Hematopoietic multipotent progenitor cell treated with erythropoietin and hydrocortisone succinate and interleukin-3 and kit ligand, for 8 days (in vitro differentiated cells): ENCODE measurements around the gene ASCL2.

ENCODE experiments used
- DNase-seq: peaks from one replicate; pipeline ENCODE4 v3.0.0-alpha.2; 2015

Gene ASCL2

GRCh38 chr11:2308713-2309112, 38.3 kb upstream of the ASCL2 start:
- DNase-seq, result no peak

GRCh38 chr11:2307501-2308331, 37.3 kb upstream of the ASCL2 start:
- DNase-seq, result no peak

DNA sequence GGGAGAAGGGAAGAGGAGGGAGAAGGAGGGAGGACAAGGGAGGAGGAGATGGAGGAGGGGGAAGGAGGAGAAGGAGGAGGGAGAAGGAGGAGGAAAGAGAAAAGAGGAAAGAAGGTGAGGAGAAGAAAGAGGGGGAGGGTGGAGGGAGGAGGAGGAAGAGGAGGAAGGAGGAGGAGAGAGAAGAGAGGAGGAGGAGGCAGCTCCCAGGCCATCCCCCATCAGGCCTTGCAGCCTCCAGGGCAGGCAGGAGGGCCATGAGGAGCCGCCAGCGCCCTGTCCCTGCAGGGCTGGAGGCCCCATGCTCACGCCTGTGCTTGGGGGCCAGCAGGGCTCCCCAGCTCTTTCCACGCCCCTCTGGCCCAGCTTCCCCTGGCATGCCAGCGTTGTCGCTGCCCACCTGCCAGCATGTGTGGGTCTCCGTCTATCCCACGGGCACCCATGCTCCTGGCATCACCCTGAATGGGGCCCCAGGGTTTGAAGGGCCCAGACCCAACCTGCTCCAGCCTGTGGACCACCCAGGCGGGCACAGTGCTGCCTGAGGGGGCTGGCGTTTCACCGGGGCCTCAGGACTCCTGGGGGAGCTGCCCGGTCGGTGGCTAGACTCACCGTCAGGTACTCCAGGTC, 36.6 kb upstream of the ASCL2 start:
- DNase-seq, result no peak

GRCh38 chr11:2306452-2306823, 36.0 kb upstream of the ASCL2 start:
- no peak for DNase-seq

DNA sequence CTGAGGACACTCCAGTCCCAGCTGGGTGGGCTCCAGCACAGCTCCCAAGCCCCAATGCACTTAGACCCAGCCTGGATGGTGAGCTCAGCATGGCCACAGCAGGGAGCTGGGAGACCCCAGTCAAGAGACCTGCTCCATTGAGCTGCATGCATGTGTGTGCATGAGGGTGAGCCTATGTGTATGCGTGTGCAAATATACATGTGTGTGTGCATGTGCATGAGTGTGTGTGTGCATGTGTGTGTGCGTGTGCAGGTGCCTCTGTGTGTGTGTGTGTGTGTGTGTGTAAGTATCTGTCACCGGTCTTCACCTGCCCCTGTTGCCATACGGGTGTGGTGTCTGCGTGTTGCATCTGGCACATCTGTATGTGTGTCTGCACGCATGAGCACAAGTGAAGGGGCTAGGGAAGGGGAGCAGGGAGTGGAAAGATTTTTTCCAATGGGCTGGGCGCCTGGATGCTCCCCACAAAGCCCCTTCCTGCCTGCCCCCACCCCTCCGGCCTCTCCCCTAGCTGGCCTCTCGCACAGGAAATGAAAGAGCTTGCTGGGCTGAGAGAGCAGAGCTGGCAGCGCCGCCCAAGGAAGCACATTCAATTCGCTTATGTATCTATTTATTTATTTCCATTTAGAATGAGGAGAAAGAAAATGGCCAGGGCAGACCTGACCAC, 35.5 kb upstream of the ASCL2 start:
- DNase-seq, result no peak

GRCh38 chr11:2305140-2305778, 34.9 kb upstream of the ASCL2 start:
- peak; percentile 80 for DNase-seq

GRCh38 chr11:2304506-2305139, 34.2 kb upstream of the ASCL2 start:
- peak; percentile 31 for DNase-seq

DNA sequence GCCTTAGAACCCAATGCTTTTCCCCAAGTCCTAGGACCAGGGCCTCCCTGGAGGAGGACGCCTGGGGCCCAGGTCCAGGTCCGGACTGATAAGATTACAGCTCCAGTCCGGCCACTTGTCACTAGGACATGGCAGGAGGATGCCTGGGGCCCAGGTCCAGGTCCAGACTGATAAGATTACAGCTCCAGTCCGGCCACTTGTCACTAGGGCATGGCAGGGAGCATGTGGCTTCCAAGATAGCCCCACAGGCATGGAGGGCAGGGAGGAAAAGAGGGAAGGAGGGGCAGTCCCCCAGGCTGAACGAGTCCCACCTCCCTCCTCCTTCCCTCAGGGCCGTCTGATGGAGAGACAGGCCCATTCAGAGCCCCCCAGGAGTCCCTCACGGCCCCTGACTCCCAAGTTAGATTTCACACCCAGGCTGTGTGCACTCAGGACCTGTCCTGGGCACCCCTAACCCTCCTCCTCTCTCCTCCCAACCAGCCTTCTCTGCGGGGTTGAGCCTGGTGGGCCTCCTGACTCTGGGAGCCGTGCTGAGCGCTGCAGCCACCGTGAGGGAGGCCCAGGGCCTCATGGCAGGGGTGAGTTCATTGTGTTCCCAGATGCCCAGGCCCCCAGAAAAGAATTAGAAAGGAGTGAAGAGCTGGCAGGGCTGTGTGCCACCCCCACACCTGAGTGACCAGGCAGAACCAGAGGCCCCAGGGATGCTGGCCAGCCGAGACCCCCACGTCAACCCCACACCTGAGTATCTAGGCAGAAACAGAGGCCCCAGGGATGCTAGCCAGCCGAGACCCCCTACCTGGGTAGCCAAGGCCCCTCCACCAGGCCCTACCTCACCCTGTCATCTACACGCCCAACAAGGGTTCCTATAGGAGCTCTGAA, 33.5 kb upstream of the ASCL2 start:
- peak; percentile 93 for DNase-seq

DNA sequence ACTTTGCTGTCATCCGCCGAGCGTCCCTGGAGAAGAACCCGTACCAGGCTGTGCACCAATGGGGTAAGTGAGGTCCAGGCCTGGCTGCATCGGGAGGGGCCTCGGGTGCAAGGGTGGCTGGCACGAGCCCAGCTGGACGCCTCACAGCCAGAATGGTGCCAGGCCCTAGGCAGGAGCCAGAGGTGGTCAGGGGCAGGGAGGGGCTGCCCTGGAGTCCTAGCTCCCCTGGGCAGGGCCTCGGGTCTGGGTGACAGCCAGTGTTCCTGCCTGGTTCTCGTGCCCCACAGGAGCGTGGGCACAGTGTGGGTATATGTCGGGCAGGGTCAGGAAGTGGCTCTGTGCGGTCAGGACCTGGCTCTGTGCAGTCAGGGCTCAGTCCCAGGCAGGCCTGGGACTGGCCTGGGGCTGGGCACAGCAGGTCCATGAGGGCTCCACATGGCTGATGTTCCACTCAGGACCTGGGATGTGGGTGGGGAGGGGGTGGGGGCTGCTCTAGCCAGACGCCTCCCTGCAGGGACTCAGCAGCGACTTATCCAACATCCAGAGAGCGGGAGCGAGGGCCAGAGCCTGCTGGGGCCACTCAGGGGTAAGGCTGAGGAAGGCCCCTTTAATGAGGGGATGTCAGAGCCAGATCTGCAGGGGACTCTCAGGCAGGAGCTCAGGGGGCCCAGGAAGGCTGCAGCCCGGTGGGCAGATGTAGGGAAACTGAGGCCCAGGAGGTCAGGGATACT, 32.7 kb upstream of the ASCL2 start:
- peak; percentile 74 for DNase-seq

DNA sequence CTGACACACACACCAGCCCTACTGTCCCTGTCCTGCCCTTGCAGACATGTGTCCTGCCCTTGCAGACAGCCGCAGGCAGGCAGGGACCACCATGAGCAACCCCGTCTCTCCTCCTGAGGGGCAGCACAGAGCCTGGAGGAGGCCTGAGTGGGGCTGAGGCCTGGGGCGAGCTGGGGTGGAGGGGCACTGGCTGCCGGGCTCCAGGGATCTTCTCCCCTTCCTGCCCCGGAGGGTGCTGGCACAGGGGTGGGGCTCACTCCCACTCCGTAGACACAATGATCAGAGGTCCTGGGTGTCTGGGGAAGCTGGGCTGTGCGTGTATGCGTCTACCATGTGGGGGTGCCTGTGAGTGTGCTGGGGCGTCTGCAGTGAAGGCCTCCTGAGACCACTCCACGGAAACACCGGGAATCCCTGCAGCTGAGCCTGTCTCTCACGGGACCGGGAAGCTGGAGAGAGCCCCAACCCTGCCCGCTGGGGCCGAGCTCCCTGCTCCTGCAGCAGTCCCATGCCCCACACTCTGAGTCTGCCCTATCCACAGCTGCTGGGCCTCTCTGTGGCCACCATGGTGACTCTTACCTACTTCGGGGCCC, 32.0 kb upstream of the ASCL2 start:
- DNase-seq, result peak; percentile 83

DNA sequence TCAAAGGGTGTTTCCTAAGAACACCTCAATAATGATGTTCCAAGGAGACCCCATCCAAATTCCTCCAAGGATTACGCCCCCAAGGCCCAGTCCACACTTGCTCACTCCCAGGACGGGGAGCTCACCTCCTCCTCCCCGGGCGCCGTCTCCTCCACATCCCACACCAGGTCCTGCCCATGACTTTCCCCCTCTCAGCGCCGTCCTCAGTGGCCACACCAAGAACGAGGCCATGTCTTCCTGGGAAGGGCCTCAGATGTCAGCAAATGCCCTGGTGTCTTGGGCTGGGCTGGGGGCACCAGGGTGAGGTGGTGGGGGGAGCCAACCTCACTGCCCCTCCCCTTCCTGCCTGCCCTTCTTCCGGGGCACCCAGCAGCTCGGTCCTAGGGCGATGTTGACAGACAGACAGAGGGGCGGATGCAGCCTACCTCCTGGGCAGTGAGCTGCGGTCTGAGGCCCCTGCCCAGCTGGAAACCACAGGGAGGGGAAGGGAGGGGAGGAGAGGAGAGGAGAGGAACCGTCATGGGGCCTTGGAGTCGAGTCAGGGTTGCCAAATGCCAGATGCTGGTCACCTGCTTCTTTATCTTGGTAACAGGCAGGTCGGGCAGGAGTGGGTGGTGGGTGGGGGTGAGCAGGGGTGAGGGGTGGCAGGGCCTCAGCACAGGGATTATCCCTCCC, 31.4 kb upstream of the ASCL2 start, which contains the start of the genes C11orf21 and TSPAN32:
Gene C11orf21, minus strand, starts transcription at position 288 of the 675 bp plus-strand sequence. Its CDS starts 110 bp downstream, at position 178.
Gene TSPAN32, plus strand, starts transcription at position 383 of the 675 bp plus-strand sequence. Its CDS starts 137 bp downstream, at position 520.
- peak; percentile 97 for DNase-seq

- peak; percentile 20 for DNase-seq
Observed at GRCh38 chr11:2300936-2301630, 30.7 kb upstream of the ASCL2 start.

DNA sequence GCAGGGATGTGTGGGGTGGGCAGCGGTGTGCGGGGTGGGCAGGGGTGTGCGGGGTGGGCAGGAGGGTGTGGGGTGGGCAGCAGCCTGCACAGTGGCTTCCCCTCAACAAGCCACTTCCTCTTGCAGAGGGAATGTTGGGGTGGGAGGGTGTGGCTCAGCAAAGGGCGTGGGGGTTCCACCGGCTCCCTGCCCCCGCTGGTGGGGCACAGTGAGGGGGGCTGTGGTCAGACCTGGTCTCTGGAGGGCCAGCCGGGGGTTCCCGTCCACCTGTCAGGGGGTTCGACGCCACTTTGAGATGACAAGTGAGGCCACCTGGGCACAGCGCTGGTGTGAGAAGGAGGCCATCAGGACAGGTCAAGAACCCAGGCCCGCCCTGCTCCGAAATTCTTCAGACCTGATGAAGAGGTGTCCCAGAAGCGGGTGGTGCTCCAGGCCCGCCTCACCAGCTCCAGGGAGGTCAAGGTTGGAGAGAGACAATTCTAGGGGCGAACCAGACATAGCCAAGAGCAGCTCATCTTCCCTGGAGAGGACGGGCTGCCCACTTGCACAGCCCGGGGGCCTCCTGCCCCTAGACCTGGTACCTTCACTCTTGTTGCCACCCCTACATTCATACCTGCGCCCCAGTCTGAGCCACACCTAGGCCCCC, 30.0 kb upstream of the ASCL2 start:
- DNase-seq, result peak; percentile 19

GRCh38 chr11:2299773-2300172, 29.4 kb upstream of the ASCL2 start:
- DNase-seq, result no peak

GRCh38 chr11:2298795-2299761, 28.7 kb upstream of the ASCL2 start:
- DNase-seq, result no peak

DNA sequence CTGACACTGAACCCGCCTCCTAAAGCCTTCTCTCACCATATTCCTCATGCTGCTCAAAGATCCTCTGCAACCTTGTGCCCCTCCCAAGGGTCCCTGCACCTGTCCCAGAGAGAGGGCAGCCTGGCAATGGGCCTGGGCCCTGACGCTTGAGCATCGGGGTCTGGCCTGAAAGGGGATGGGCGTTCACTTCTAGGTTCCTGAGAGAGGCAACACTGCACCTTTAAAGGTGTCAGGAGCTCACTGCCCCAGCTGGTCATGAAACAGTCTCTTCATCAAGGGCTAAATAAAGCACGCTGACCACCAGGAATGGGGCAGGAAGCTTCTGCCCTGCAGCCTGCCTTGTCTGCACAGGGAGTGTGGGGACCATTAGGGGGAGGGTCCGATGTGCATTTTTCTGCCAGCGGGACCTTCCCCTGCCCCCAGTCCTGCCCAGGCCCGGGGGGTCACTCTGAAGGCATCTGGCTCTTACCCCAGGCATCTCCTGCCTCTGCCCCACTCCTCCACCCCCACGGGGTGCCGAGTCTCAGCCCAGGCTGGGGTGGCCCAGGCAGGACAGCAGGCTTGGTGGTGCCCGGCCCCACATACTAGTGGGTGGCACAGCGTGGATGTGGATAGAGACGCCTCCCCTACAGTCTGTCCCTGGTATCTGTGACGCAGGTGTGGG, 27.9 kb upstream of the ASCL2 start:
- no peak for DNase-seq

GRCh38 chr11:2297623-2298030, 27.2 kb upstream of the ASCL2 start:
- no peak for DNase-seq
